ENCODE measurements around the gene ZEB2. TPM values are rescaled to one million over a fixed set of nuclear protein-coding genes. Genes with fewer than 3 reads are reported as not detected.

Gene ZEB2
- total RNA-seq, 2 experiments from 2014 or later: 4.0 to 16.9 TPM

- H3K4me1 ChIP-seq (ENCODE audit: insufficient read depth, low read length, poor library complexity, severe bottlenecking): peaks cover 23% of the 10 kb centered on the region
- intact Hi-C loops (cut with micrococcal nuclease; ENCODE audit: unreplicated experiment): no loop called here
- H2AFZ ChIP-seq (ENCODE audit: low read length): no peak overlapping the region
- TF ChIP-seq, protein P1, sequence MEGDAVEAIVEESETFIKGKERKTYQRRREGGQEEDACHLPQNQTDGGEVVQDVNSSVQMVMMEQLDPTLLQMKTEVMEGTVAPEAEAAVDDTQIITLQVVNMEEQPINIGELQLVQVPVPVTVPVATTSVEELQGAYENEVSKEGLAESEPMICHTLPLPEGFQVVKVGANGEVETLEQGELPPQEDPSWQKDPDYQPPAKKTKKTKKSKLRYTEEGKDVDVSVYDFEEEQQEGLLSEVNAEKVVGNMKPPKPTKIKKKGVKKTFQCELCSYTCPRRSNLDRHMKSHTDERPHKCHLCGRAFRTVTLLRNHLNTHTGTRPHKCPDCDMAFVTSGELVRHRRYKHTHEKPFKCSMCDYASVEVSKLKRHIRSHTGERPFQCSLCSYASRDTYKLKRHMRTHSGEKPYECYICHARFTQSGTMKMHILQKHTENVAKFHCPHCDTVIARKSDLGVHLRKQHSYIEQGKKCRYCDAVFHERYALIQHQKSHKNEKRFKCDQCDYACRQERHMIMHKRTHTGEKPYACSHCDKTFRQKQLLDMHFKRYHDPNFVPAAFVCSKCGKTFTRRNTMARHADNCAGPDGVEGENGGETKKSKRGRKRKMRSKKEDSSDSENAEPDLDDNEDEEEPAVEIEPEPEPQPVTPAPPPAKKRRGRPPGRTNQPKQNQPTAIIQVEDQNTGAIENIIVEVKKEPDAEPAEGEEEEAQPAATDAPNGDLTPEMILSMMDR (conservative IDR thresholded peaks at IDR 0.05; ENCODE audit: low read length): no peak
- no peak for TF ChIP-seq EZH2phosphoT487 (IDR thresholded peaks at IDR 0.05; ENCODE audit: borderline replicate concordance, low read depth, low read length)
- H3K4me2 ChIP-seq (ENCODE audit: low read length): no peak overlapping the region
- H3K4me3 ChIP-seq (ENCODE audit: low read depth, low read length, poor library complexity, severe bottlenecking): no peak overlapping the region
- H4K20me1 ChIP-seq (ENCODE audit: insufficient read depth, low read length): no peaks in the 10 kb centered on the region
- H3K9me3 ChIP-seq (ENCODE audit: low read length): no peaks in the 10 kb centered on the region
- no peak for DNase-seq (ENCODE audit: low spot score)
- CTCF ChIA-PET (ENCODE audit: unreplicated experiment): no interaction called here
- no peaks in the 10 kb centered on the region for H3K79me2 ChIP-seq (ENCODE audit: insufficient read depth, low read depth, low read length)
- H3K36me3 ChIP-seq (ENCODE audit: insufficient read depth, low read length): no peaks in the 10 kb centered on the region
- H3K9me2 ChIP-seq (ENCODE audit: insufficient read depth, low read length): no peaks in the 10 kb centered on the region
- H3K27ac ChIP-seq (ENCODE audit: low read depth, low read length, poor library complexity, severe bottlenecking): no peak overlapping the region
- POLR2A ChIA-PET: interaction anchor here (1.0 to 1.3 kb wide), 4 partner anchors 10 to 493 kb away, joined by 3 to 4 read pairs (median 4); no protein-coding TSS in a partner anchor
- no TSS peak for BruUV-seq (replicated peaks)
Observed at GRCh38 chr2:144475569-144476275, 44.2 kb downstream of the ZEB2 start.

DNA sequence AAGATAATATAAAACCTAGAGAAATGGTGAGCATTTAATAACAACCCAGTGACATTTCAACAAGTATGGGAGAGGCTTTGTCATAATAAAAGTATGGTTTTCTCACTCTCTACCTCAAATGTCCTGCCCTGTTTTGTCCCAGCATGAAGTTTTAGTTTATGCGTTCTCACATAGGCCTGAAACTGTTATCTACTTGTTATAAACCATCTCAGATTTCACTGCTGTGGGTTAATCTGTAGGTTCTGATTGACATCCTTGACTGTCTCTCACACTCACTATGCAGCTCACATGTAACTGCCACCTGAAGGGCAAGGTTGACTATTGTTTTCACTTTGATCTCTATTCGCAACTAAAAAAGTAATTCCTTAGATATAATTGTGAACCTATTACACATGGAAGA is 44.9 kb downstream of the ZEB2 start:
- Histone ChIP-seq H3K4me2 (ENCODE audit: low read length) (no peak overlapping the region), H2AFZ (ENCODE audit: low read length) (no peak overlapping the region), H3K9me2 (ENCODE audit: insufficient read depth, low read length) (no peaks in the 10 kb centered on the region), H3K9me3 (ENCODE audit: low read length) (no peaks in the 10 kb centered on the region), H3K79me2 (ENCODE audit: insufficient read depth, low read depth, low read length) (no peaks in the 10 kb centered on the region), H3K4me1 (ENCODE audit: insufficient read depth, low read length, poor library complexity, severe bottlenecking) (peaks cover 23% of the 10 kb centered on the region), H4K20me1 (ENCODE audit: insufficient read depth, low read length) (no peaks in the 10 kb centered on the region), H3K36me3 (ENCODE audit: insufficient read depth, low read length) (no peaks in the 10 kb centered on the region), H3K27ac (ENCODE audit: low read depth, low read length, poor library complexity, severe bottlenecking) (no peak overlapping the region), H3K4me3 (ENCODE audit: low read depth, low read length, poor library complexity, severe bottlenecking) (no peak overlapping the region)
- no TSS peak for BruUV-seq (replicated peaks)
- ChIA-PET POLR2A (interaction anchor here (0.7 to 1.3 kb wide), 3 partner anchors 11 to 150 kb away, joined by 3 to 4 read pairs (median 3); no protein-coding TSS in a partner anchor), CTCF (ENCODE audit: unreplicated experiment) (no interaction called here)
- intact Hi-C loops (cut with micrococcal nuclease; ENCODE audit: unreplicated experiment): no loop called here
- TF ChIP-seq, protein P1 (conservative IDR thresholded peaks at IDR 0.05; ENCODE audit: low read length): no peak
- no peak for TF ChIP-seq EZH2phosphoT487 (IDR thresholded peaks at IDR 0.05; ENCODE audit: borderline replicate concordance, low read depth, low read length)
- DNase-seq (ENCODE audit: low spot score): no peak

GRCh38 chr2:144474017-144474416 is 45.9 kb downstream of the ZEB2 start:
- Histone ChIP-seq H3K36me3 (ENCODE audit: insufficient read depth, low read length) (no peaks in the 10 kb centered on the region), H3K9me3 (ENCODE audit: low read length) (no peaks in the 10 kb centered on the region), H3K4me2 (ENCODE audit: low read length) (no peak overlapping the region), H3K4me3 (ENCODE audit: low read depth, low read length, poor library complexity, severe bottlenecking) (no peak overlapping the region), H3K79me2 (ENCODE audit: insufficient read depth, low read depth, low read length) (no peaks in the 10 kb centered on the region), H2AFZ (ENCODE audit: low read length) (no peak overlapping the region), H3K4me1 (ENCODE audit: insufficient read depth, low read length, poor library complexity, severe bottlenecking) (peaks cover 20% of the 10 kb centered on the region), H3K27ac (ENCODE audit: low read depth, low read length, poor library complexity, severe bottlenecking) (no peak overlapping the region), H3K9me2 (ENCODE audit: insufficient read depth, low read length) (no peaks in the 10 kb centered on the region), H4K20me1 (ENCODE audit: insufficient read depth, low read length) (no peaks in the 10 kb centered on the region)
- no TSS peak for BruUV-seq (replicated peaks)
- TF ChIP-seq, protein P1 (conservative IDR thresholded peaks at IDR 0.05; ENCODE audit: low read length): no peak
- no peak for TF ChIP-seq EZH2phosphoT487 (IDR thresholded peaks at IDR 0.05; ENCODE audit: borderline replicate concordance, low read depth, low read length)
- DNase-seq (ENCODE audit: low spot score): no peak
- POLR2A ChIA-PET: interaction anchor here (0.7 kb wide), 1 partner anchor 387 kb away, joined by 3 read pairs; no protein-coding TSS in a partner anchor
- intact Hi-C loops (cut with micrococcal nuclease; ENCODE audit: unreplicated experiment): no loop called here
- CTCF ChIA-PET (ENCODE audit: unreplicated experiment): no interaction called here

Data from OCI-LY7 (cell line).